SK-N-DZ (cell line): ENCODE measurements around the gene DVL3.
A peak's percentile ranks its signal among the peaks of the same experiment; 100 is the strongest.
"Not testable (repeated sequence)": the region's sequence is repeated elsewhere in the genome, so short reads cannot be mapped to it uniquely, and the experiment has no call there.

Experiments used
- DNase-seq: peaks from one replicate; pipeline ENCODE4 v3.0.0-alpha.2; 2015; ENCODE audit warnings: low spot score

Gene DVL3

DNA sequence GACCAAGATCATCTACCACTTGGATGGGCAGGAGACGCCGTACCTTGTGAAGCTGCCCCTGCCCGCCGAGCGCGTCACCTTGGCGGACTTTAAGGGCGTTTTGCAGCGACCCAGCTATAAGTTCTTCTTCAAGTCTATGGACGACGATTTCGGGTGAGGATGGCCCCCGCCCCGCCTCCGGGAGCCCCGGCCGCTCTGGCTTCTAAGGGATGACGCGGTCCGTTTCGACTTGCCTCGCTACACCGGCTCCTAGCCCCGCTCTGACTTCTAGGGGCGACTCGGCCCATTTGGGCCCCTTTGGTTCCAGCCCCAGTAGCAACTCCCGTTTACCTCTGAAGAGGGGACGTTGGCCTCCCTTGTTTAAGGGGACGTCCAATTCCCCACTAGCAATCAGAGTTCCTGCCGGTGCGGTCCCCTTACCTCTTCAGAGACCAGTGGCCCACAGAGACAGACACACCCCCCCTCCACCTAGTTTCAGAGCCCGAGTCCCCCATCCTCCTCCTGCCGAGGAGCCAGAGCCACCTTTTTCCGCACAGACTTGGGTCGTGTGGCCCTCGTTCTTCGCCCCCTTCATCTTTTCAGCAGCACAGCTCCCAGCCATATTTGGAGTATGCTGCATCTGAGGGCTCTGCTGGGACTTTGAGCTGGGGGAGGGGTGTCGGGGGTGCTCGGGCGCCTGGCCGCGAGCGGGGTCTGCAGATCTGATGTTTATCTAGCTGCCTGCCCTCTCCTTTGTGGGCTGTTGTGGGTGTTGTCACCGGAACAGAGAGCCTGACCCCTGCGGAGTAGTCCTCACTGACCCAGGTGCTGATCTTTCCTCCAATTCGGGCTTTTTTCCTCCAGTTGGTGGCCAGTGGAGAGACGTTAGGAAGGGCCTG lies 706 bp downstream of the DVL3 start:
- peak; percentile 70 for DNase-seq

DNA sequence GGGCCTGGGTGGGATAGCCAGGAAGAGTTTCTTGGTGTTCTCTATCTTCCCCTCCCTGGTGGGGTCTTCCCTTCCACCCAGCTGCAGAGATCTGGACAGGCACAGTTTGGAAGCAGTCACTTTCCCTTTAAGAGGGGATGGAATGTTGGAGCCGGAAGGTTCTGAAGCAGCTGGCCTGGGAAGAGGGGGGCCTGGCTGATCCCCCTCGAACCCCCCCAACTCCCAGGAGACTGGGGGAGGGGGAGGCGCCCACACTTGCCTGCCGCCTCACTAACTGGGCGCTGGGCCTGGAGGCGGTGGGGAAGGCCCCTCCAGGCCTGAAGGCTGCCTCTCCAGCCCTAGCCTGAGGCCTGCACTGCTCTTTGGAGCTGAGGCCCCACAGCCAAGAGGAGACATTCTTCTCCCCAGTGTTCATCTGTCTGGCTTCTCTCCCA lies 1.4 kb downstream of the DVL3 start:
- DNase-seq = no peak

DNA sequence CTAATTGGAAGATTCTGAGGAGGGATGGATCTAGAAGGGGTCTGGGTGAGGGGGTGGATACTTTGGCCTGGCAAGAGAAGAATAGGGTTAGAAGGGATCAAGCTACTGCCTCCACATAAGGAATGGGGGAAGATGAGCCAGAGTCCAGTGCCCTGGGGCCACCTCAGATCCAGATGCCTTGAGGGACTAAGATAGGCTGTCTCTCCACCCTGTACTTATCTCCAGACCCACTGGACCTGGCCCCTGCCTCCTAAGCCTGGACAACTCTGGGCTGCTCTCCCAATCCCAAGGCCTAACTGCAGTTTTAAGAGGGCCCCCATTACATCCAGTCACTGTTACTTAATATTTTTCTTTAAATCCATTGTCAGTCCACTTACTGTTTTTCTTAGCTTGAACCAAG lies 2.0 kb downstream of the DVL3 start:
- DNase-seq = no peak

DNA sequence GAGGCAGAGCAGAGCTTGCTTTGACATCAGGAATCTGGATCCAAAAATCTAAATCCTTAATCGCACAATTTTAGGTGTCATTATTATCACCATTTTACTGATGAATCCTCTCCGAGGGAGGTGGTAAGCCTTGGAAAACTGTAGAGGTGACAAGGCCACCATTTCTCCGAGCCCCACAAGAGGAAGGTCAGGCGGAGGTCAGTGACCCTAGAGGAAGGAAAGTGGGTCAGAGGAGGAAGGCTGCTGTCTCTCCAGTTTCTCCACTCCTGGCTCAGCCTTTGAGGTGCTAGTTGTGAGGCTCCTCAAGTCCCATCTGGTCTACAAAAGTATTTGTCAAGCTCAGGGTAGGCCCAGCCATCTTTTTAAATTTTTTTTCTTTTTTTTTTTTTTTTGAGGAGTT lies 3.2 kb downstream of the DVL3 start:
- DNase-seq = no peak

DNA sequence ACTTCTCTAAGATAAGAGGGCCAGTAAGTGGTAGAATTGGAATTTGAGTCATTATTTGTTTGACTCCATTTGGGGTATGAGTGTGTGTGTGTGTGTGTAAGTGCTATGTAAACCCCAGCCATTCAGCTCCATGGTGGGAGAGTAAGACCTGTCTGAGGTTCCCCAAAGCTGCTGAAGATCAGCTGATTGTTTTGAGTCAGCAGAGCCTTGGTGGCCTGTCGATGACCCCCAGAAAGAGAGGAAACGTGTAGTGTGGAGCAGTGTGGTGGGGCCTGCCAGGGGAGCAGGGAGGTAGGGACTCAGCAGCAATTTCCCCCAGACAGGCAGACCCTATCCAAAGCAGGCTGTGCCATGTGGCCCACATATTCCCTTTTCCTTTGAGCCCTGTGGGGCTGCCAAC lies 5.3 kb downstream of the DVL3 start:
- no peak for DNase-seq

DNA sequence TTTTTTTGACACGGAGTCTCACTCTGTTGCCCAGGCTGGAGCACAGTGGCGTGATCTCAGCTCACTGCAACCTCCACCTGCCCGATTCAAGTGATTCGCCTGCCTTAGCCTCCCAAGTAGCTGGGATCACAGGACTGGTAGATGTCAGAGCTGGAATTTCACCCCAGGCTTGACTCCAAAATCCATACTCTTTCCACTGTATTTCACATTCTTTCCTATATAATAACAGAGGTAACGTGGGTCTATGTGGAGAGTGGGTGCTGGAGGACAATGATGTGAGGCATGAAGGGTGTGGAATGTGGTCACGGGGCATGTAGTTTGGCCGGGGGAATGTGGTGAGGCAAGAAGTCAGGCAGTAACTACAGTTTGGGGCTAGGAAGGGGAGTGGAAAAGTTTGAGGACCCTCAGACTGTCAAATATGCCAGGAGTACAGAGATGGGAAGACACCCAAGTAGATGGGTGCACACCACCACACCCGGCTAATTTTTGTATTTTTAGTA lies 7.4 kb downstream of the DVL3 start:
- not testable (repeated sequence) for DNase-seq

DNA sequence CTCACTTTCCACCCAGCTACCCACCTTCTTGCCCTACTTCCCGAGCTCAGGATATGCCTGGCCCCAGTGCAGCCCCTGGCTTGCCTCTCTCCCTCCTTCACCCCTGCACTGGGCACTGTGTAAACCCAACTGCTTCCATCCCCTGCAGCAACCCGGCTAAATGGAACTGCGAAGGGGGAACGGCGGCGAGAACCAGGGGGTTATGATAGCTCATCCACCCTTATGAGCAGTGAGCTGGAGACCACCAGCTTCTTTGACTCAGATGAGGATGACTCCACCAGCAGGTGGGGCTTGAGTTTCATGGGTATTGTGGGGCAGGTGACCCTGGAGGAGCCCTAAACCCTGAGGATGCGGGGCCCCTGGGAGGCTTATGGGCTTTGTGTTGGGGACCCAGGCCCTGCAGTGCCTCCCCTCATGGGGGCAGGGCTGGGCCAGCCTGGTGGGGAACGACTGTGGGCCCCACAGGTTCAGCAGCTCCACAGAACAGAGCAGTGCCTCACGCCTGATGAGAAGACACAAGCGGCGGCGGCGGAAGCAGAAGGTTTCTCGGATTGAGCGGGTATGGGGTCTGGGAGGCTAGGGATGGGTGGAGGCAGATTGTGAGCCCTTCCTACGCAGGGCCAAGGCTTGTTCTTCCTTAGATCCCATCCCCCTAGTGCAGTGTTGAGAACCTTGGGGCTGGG lies 9.6 kb downstream of the DVL3 start:
- DNase-seq = no peak

DNA sequence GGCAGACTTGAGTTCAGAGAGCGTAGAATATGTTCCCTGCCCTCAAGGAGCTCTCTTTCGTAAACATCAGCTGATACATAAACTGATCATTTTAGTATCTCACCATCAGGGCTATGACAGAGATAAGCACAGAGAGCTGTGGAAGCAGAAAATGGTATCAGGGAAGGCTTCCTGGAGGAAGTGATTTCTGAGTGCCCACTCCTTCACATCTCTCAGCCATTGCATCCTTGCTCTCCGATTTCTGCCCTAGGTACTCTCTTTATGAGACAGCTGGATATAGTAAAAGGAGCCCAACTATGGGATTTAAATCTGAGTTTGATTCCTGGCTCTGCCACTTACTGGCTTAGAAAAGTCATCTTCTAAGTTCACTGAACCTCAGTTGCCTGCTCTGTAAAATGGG lies 10.4 kb downstream of the DVL3 start:
- DNase-seq = no peak

DNA sequence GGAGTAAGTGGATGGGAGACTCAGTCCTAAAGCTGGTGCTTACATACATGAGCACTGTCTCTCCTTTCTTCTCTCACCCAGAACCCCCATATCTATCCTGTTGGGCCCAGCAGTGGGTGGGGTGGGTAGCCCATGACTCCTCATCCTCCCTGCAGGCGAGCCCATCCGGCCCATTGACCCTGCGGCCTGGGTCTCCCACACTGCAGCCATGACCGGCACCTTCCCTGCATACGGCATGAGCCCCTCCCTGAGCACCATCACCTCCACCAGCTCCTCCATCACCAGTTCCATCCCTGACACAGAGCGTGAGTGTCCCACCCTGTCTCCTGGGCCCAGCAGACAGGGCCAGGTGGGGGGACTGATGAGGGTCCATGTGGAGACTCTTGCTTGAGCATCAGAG lies 11.5 kb downstream of the DVL3 start:
- no peak for DNase-seq

DNA sequence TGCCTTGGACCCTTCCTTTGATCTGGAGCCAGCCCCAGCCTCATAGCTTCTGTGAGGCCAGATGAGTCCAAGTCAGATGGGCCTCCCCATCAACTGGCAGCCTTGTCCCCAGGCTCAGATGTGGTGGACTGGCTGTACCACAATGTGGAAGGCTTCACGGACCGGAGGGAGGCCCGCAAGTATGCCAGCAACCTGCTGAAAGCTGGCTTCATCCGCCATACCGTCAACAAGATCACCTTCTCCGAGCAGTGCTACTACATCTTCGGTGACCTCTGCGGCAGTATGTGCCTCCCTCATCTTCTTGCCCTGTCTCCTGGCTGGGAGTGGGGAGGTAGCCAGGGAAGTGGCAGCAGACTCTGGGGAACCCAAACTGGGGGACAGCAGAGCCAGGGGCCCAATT lies 12.6 kb downstream of the DVL3 start:
- DNase-seq = no peak

DNA sequence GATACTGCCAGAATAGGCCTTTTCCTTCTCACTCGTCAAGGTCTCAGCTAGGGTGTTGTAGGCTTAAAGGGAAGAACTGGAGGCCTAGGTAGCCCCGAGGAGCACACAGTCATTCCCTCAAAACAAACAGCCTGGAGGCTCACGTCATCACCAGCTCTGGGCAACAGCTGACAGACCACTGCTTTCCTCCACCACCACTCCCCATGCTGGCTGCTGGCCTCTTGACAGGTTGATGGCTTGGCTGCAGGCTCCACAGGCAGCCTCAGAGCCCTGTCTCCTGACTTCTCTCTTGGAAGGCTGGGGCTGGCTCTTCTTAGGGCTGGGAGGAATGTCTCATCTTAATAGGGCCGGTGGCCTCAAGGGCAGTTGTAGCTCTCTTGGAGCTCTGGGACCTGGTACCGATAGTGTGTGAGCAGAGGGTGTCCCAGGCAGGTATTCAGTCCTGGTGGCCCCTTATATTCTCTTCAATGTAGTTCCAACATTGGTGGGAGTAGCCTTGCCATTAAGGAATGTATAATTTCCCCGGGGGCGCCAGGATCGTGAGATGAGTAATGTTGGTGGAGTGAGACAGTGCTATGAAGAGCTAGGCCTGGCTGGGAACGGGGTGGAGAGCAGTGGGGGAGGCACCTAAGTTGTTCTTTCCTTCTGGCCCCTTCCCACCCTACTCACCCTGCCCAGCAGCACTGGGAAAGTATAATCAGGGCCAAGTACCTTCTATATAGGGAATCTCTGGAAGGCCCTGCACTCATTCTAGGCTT lies 13.4 kb downstream of the DVL3 start:
- DNase-seq = no peak

DNA sequence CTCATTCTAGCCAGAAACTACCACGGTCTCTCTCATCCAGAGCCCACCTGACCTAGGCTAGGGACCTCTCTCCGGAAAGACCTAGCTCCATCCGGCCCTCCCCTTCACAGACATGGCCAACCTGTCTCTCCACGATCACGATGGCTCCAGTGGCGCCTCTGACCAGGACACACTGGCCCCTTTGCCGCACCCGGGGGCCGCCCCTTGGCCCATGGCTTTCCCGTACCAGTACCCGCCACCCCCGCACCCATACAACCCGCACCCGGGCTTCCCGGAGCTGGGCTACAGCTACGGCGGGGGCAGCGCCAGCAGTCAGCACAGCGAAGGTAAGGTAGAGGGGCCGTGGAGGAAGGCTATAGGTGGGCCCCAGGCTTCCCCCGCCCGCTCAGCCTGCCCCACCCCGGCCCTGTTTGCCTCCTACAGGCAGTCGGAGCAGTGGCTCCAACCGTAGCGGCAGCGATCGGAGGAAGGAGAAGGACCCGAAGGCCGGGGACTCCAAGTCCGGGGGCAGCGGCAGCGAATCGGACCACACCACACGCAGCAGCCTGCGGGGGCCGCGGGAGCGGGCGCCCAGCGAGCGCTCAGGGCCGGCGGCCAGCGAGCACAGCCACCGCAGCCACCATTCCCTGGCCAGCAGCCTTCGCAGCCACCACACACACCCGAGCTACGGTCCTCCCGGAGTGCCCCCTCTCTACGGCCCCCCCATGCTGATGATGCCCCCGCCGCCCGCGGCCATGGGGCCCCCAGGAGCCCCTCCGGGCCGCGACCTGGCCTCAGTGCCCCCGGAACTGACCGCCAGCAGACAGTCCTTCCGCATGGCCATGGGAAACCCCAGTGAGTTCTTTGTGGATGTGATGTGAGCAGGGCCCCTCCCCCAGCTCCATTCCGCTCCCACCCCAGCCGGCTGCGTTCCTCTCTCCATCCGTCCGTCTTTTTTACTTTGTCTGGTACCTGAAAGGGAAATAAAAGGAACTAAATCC lies 15.0 kb downstream of the DVL3 start:
- no peak for DNase-seq

DNA sequence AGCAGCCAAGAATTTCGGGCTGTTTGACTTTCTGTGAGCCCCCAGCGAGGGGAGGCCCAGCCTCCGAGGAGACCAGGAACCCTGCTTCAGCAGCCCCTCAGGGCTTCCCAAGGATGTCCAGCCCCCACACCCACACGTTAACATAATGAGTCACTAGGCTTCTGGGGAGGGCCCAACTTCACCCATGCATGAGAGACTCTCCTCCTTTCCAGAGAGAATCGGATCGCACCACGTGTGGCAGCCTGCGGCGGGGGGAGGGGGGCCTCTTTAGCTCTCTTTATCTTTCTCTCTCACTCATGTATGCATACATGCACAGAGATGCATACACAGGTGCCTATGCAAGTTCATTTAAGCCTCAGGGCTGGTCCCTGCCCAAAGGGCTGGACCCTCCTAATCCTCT lies 16.4 kb downstream of the DVL3 start:
- DNase-seq = no peak

DNA sequence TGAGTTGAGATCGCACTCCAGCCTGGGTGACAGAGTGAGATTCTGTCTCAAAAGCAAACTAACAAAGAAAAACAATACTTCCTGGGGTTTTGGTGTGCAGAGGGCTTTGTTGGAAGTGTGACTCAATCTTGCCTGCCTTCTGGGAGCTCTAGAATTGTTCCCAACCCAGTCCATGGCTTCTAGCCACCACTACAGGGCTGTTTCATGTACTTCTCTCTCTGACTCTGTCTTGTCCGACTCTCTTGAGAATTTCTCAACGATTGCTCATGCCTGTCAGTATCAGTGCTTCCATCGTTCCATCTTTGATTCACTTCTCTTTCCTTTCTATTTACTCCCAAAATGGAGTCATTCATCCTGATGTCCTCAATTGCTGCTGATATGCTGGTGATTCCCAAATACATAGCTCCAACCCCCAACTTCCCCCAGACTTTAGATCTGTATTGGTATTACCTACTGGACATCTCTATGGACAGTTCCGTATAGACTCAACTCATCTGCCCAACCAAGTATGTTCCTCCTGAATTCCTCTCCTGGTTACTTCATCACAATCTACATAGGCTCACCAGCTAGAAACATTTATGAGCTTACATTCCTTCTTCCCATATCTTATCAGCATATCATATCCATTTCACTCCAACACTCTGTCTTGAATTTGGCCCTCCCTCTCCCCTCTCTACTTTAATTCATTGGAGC lies 17.6 kb downstream of the DVL3 start:
- no peak for DNase-seq

DNA sequence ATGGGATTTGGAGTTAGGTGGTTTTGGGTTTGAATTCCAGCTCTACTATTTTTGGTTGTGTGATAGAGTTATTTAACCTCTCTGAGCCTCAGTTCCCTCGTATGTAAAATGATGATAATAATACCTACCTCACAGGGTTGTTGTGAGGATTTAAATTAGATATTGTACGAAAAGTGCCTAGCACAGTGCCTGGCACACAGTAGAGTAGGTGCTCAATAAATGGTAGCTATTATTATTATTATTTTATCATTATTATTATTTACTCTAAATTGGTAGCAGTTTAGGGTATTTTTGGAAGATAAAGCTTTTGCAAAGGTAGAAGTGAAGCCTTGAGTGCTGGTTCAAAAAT lies 18.2 kb downstream of the DVL3 start:
- DNase-seq = no peak

DNA sequence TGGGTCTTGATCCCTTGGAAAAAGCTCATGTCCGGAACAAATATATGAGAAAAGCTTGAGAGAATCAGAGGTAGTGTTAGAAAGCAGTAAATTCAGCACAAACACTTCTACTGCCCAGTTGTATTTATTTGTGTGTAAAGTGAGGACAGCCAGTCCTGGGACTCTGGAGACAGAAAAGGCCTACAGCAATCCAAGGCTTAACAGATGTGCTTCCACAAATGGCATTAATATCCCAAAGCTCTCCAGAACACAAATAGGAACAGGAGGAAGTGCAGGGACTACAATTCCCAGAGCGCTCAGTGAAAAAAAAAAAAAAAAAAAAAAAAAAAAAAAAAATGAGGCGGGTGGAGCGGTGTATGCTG lies 19.1 kb downstream of the DVL3 start:
- DNase-seq = no peak

DNA sequence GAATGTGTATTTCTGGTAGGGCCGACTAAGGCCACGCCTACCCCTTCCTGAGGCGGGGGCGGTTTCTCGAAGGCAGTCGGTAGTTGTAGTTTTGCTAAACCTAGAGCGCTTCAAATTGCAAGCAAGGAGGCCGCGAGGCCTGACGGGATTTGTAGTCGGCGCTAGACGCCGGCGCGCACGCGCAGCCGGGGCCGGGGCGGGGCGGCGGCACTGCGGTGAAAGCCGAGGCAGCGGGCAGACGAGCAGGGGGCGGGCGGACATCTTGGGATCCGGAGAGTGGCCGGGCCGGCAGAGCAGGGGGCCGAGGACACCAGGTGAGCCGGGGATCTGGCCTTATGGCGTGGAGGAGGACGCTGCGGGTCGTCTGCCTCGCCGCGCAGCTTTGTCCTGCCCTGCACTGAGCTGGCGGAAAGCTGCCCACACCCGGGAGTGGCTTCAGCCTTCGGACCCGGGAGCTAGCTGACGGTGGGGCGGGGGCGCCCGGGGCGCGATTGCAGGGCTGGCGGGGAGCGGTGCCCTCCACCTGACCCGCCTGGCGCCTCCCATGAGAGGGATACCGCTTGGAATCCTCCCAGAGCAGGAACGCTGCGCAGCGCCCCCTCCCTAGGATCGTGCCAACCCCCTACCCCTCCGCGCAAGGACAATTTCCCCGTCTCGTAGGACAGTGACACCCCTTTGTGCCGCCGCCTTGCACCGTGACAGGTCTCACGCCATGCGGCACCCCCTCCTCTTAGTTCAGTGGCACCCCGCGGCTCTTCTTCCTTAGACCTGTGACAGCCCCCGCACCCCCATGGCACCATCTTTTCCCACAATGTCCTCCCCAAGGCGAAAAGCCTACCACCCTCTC lies 19.7 kb downstream of the DVL3 start, which contains the start of gene AP2M1:
TSS of gene AP2M1 (plus strand) at position 210 of the 847 bp plus-strand sequence. CDS start 2,139 bp downstream, outside the sequence.
- DNase-seq = peak; percentile 100

DNA sequence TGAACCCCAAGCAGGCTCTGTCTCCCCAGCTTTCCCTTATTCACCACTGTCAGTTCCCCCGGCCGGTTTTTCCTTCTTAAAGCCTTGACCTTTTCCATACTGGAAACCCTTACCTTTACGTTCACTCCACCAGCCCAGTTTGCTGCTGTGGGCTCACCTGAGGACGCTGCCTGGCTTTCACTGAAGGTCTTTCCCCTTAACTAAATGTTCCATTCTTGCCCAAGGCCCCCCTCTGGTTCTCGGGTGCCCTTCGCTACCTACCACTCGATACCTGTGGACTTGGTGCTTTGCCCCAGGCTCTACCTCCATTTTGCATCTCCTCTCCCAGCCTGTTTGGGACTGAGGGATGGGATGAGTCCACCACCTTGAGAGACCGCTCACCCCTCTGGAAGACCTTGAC lies 20.3 kb downstream of the DVL3 start:
- no peak for DNase-seq

DNA sequence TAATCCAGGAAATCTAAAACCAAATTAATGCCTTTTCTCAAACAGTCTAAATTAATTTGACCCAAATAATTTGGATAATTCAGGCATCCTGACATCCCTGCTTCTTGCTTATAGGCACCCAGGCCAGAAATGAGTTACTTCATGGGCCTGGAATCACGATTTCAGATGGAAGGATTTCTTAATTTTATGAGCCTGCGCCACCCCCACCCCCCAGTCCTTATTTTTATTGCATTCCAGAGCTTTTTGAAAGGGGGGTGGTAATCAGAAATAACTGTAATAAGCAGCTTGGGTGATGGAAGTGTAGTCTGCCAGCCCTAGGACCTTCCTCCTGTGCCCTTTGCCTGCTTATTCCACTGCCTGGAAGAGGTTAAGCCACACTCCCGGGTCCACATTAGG lies 20.8 kb downstream of the DVL3 start:
- DNase-seq = no peak
